SHP77 treated with DMSO at 0.1 percent for 48 hours (cell line): ENCODE measurements around the gene ATXN7L3.
"Not testable (repeated sequence)": the region's sequence is repeated elsewhere in the genome, so short reads cannot be mapped to it uniquely, and the experiment has no call there.

Experiments
- DNase-seq: peaks from one replicate; lab custom pipeline; 2025; lab: John Stamatoyannopoulos, UW

The ATXN7L3 gene, protein sequence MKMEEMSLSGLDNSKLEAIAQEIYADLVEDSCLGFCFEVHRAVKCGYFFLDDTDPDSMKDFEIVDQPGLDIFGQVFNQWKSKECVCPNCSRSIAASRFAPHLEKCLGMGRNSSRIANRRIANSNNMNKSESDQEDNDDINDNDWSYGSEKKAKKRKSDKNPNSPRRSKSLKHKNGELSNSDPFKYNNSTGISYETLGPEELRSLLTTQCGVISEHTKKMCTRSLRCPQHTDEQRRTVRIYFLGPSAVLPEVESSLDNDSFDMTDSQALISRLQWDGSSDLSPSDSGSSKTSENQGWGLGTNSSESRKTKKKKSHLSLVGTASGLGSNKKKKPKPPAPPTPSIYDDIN

DNA sequence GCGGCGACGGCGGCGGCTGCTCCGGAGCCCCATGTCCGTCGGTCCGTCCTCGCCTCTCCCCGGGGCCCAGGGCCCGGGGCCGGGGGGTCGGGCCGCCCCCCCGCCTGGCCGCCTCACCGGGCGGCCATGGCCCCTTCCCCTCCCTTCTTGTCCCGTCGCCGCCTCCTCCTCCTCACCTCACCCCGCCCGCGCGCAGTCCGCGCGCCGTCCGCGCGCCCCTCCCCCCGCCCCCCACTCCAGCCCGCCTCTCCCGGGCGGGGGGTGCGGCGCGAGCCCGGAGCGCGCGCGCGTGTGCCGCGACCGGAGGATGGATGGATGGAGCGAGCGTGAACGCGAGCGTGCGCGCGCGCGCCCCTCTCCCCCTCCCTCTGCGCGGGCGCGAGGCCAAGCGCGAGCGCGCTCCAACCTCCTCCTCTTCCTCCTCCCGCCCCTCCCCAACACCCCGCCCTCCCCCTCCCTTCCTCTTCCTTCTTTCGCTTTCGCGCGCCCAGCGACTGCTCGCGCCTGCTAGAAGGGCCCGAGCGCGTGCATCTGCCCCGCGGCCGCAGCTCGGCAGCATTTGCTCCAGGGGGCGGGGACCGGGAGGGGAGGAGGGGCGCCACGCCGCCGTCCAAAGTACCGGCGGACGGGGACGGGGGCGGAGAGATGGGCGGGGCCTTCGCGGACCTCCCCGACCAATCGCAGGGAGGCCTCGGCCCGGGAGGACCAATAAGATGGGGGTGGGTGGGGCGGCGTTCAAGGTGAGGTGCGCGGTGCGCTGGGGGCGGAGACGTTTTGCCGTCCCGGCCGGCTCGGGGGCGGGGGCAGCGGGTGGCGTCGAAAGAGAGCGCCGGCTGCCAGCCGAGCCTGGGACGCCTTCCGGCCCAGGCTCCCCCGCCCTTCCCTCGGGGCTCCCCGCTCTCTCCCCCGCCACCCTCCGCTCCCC, at the start of gene ATXN7L3:
Gene ATXN7L3 (minus strand): TSS at position 332 of the 925 bp plus-strand sequence. CDS start 1,814 bp downstream, outside the sequence.
- DNase-seq = peak; percentile 92

DNA sequence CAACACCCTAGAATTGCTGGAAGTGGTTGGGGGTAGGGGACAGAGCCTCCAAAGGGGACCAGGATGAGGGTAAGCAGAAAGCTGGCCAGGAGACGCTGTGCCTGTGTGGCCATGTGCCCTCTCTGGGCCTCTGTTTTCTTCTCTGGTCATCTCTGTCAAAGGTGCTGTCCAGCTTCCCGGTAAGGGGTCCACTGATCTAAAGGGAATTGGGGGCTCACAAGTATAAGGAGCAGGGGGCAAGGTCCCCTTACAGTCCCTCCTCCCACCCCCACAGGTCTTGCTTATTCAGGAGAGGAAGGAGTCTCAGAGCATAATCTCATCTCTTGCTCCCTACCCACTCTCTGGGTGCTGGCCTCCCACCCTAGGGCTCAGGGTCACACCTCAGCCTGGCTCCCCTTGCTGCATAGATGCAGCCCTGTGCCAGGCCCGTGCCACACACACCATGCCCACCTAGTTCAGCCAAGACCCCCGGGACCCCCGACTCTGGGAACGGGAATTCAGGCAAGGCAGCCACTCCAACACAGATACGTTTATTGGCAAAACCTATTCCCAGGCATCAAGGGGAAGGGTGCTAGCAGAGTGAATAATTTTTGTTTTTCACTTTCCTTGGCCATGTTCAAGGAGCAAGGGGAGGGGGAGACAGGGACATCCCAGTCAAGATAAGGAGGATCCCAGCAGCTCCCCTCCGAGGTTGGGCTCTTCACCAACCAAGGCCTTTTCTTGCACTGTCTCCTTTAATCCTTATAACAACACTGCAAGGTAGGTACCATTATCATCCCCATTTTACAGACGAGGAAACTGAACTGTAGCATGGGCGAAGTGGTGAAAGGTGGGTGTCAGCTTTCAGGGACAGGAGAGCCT, 48.4 kb upstream of the ATXN7L3 start:
- DNase-seq = no peak

GRCh38 chr17:44247440-44247841, 47.8 kb upstream of the ATXN7L3 start:
- no peak for DNase-seq

- no peak for DNase-seq
These were observed 41.5 kb upstream of the ATXN7L3 start for GRCh38 chr17:44241106-44241624.

GRCh38 chr17:44237886-44238285, 38.2 kb upstream of the ATXN7L3 start:
- not testable (repeated sequence) for DNase-seq

GRCh38 chr17:44236444-44236991, 36.8 kb upstream of the ATXN7L3 start:
- no peak for DNase-seq

- no peak for DNase-seq
These were observed 35.9 kb upstream of the ATXN7L3 start for GRCh38 chr17:44235583-44235936.

GRCh38 chr17:44233582-44233981, 33.9 kb upstream of the ATXN7L3 start:
- no peak for DNase-seq

GRCh38 chr17:44232061-44232460, 32.4 kb upstream of the ATXN7L3 start:
- DNase-seq = no peak

DNA sequence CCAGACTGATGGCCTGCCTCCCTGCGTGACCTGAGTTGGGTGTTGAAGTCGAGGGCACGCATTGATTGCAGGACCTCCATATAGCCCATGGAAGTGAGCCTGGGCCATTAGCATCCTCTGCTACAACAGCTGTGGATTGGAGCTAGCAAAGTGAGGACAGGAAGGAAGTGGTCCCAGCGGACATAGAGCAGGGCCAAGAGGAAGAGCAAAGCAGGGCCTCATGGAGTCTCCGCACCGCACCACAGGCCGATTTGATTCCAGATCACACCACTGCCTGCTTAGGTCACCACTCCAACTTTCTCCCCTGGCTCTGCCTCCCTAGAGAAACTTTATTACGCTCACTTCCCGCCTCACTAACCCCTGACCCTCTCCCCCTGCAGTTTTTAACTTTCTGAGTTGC, 30.5 kb upstream of the ATXN7L3 start:
- DNase-seq = no peak

- no peak for DNase-seq
These were observed 29.4 kb upstream of the ATXN7L3 start for GRCh38 chr17:44229090-44229489.

GRCh38 chr17:44223541-44224071, 23.9 kb upstream of the ATXN7L3 start:
- no peak for DNase-seq

- DNase-seq = peak; percentile 51
These were observed 22.6 kb upstream of the ATXN7L3 start for GRCh38 chr17:44222112-44222869.

DNA sequence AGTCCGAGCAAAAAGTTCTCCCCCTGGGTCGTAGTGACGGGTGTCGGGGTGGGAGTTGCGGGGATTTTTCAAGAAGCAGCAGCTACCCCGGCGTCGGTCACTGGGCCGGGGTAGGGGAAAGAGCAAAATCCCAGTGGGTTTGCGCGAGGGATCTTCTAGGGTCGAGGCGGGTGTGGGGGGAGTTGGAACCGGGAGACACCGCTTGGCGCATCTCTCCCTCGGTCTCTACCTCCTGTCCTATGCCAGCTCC, 22.1 kb upstream of the ATXN7L3 start:
- DNase-seq = no peak

DNA sequence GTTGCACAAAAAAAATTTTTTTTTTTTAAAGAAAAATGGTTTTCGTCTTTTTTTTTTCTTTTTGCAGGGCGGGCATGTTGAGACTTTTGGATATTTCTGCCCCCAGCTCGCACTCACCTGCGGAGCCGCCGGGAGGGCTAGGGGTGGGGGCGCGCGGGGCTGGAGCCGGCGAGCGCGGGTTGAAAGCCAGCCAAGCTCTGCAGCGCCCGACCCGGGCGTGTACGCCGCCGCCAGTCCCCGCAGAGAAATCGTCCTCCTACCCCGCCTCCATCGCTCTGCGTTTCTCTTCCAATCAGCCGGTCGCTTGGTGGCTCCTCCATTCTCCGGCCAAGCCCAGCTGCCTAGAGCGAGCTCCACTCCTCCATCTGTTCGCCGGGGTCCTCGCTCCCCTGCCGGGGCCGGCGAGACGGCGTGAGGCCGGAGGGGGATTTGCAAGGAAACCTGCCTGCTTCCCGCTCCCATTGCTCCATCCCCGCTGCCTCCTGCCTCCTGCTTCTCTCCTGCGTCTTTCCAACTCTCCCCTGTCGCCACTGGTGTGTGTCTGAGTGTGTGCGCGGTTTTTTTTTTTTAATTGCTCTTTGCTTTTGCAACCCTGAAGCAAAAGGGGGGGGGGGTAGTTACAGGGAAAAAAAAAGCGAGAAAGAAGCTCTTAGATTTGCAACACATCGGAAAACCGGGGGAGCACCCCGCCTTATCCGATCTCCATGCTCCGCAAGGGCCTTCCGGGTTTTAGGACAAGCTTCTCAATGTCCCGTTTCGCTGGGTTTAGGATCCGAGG, 21.6 kb upstream of the ATXN7L3 start:
- peak; percentile 30 for DNase-seq

DNA sequence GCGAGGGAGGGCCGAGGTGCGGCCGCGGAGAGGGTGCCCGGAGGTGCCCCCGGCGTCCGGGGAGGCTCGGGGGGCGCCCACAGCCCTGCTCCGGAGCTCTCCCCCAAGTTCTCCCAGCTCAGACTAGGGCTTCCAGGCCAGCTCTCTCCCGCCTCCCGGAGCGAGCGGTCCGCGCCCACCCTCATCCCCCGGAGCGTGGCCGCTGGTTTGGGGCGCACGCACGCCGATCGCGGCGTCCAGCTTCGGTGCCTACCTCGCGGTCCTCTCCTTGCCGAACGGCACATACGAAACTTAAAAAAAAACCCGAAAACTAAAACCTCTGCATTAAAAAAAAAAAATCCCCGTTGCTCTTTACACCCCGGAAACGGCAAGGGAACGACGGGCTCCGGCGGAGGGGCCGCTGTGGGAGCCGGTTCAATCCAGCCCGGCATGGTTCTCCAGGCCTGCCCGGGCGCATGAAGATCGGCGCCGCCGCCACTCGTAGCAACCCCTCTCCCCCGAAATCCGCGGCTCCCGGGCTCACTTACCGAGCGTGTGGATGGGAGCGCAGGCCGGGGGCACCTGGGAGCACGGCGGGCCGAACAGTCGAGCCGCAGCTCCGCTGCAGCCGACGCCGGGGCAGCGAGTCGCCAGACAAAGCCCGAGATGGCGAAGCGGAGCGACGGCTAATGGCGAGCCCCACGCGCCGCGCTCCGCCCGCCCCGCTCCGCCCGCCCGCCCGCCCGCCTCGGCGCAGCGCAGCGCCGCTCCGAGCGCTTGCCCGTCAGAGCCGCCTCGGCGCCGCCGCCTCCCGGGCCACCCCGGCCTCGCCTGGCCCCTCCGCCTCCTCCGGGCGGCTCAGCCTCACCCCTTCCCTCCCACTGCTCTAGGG, 20.8 kb upstream of the ATXN7L3 start:
- DNase-seq = no peak

DNA sequence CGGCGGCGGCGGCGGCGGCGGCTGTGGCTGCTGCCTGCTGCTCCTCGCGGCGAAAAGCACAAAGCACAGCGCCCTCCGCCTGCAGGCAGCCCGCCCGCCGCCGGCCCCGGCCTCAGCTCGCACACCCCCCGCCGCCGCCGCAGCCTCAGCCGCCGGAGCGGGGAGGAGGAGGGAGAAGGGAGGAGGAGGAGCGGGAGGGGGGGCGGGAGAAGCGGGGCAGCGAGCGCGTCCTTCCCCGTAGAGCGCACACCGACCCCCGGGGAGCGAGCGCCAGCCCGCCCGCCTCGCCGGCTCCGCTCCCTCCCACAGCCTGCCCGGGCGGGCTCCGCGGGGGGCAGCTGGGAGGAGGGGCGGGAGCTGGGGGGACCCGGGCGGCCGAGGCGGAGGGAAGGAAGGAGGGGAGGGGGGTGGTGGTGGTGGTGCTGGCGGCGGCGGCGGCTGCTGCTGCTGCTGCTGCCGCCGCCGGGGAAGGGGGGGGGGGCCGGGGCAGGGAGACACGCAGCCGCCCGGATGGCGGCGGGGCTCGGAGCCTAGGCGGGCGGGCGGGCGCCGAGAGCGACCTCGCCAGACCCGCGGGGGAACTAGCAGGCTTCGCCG, 20.0 kb upstream of the ATXN7L3 start, which contains the start of gene UBTF:
Gene UBTF (minus strand): TSS at position 60 of the 597 bp plus-strand sequence. CDS start 1,446 bp downstream, outside the sequence.
- DNase-seq = no peak

DNA sequence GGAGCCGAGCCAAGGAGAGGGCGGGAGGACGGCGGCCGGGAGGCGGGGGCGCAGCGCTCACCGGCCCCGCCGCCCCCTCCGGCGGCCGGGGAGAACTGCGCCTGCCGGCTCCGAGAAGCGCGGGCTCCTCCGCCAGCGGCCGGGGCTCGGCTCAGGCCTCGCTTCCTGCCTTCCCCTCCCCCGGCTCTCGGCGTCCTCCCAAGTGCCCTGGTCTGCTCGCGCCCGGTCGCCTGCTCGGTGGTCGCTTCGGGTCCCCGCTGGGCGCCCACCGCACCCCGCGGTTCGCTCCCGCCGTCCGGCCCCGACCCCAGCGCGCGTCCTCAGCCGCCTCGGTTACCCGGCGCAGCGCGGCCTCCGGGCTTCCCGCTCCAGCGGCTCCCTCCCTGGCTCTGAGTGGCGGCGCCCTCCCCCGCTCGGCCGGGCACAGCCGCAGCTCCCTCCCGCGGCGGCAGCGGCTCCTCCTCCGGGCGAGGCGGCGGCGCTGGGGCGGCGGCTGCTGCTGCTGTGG, 19.5 kb upstream of the ATXN7L3 start:
- DNase-seq = no peak
